ENCODE measurements around the gene STON2. TPM values are rescaled to one million over a fixed set of nuclear protein-coding genes. Genes with fewer than 3 reads are reported as not detected.

Gene STON2
- total and polyA plus RNA-seq, 8 donors, result 8.4 to 46.7 (median 12.3) TPM

DNA sequence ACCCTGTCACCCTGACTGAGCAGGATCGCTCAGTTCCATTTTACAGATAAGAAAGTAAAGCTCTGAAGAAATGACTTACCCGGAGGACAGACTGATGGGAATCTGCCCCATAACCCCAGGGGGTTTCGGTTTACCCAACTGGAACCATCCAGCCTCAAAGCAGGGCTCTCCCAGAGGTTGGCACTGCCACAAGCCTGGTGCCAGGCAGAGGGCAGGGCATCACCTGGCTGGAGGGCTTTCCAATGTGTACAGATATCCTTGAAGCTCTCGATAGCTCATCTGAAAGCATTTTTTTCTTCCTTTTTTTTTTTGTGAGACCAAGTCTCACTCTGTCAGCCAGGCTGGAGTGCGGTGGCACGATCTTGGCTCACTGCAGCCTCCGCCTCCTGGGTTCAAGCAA, 33.2 kb downstream of the STON2 start:
- ATAC-seq, result no peak
- no peaks in the 10 kb centered on the region for H3K36me3 ChIP-seq

GRCh38 chr14:81366214-81366613, 33.9 kb downstream of the STON2 start:
- no peak for TF ChIP-seq CTCF (IDR thresholded peaks at IDR 0.05)
- Histone ChIP-seq H3K36me3 (no peaks in the 10 kb centered on the region), H3K4me3 (no peak overlapping the region), H3K9me3 (no peaks in the 10 kb centered on the region), H3K27me3 (no peaks in the 10 kb centered on the region), H3K27ac (no peak overlapping the region), H3K4me1 (no peaks in the 10 kb centered on the region)
- ATAC-seq (no peak), DNase-seq (no peak)
- intact Hi-C loops (cut with DNase I), result no loop called here

More for the DNA sequence above, 33.2 kb downstream of the STON2 start:
- Histone ChIP-seq H3K4me3 (no peak overlapping the region), H3K27ac (no peak overlapping the region), H3K4me1 (no peaks in the 10 kb centered on the region), H3K27me3 (no peaks in the 10 kb centered on the region), H3K9me3 (no peaks in the 10 kb centered on the region)
- DNase-seq, result no peak
- no peak for TF ChIP-seq CTCF (IDR thresholded peaks at IDR 0.05)
- intact Hi-C loops (cut with DNase I), result no loop called here

DNA sequence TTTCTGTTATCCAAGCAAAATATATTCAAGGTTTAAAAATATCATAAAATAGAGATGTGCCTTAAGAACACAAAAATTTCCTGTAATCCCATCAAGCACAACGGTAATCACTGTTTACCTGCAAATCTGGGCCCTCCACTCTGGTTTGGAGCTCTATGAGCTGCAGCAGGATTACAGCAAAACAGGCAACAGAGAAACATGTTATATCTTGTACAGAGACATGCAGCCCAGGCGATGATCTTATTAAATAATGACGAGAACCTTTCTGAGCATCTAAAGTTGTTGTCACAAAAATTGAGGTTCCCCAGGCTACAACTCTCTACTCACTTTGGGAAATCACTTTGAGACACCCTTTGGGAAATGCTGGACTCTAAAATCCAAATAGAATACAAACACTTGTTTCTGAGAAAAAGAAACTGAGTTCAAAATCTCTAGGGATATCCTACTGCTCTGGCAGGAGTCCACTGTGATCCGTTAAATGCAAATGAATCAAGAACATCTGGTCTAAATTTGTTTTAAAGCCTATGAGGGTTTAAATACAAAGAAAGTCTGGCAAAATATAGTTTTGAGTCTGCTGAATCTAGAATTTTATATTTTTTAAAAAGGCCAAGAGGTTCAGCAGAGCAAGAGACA, 36.3 kb downstream of the STON2 start:
- no peaks in the 10 kb centered on the region for H3K36me3 ChIP-seq
- H3K27me3 ChIP-seq, result no peaks in the 10 kb centered on the region
- no peaks in the 10 kb centered on the region for H3K4me1 ChIP-seq
- TF ChIP-seq CTCF (IDR thresholded peaks at IDR 0.05), result no peak
- peak overlapping the region in 1 of 2 donors; percentile 14 for H3K27ac ChIP-seq
- no peak for ATAC-seq
- intact Hi-C loops (cut with DNase I), result no loop called here
- no peaks in the 10 kb centered on the region for H3K9me3 ChIP-seq
- DNase-seq, result peak in 1 of 4 donors; percentile 5
- no peak overlapping the region for H3K4me3 ChIP-seq

DNA sequence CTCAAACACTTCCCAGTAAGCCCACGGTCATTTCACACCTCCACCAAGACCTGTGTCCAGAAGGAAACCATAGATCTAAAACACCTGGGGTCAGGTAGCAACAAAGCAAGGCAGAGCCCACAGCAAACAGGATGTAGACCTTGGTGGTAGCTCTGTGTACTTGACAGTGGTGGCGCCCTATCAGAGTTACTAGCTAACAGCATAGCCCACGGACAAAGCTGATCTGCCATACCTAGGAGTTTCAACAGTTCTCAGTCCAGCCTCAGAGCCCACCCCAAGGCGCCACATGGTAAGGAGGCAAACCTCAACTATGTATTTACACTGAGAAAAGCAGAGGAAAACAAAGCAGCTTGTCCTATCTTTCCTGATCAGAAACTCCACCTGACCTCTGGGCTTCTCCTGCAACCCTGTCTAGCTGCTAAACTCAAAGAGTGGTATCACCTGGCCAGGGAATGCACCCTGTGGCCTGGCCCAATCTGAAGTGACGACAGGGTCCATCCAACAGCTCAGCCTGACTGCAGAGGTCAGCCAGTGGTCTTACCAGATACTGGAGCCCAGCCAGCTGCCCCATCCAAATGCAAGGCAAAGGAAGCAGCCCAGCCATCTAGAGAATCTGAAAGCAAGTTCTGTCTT, 46.3 kb downstream of the STON2 start:
- intact Hi-C loops (cut with DNase I), result no loop called here
- no peak overlapping the region for H3K4me3 ChIP-seq
- H3K4me1 ChIP-seq, result no peaks in the 10 kb centered on the region
- H3K36me3 ChIP-seq, result no peaks in the 10 kb centered on the region
- peaks cover 0 to 14% of the 10 kb centered on the region in 2 donors for H3K9me3 ChIP-seq
- DNase-seq (no peak), ATAC-seq (no peak)
- no peak overlapping the region for H3K27ac ChIP-seq
- no peak for TF ChIP-seq CTCF (IDR thresholded peaks at IDR 0.05)
- H3K27me3 ChIP-seq, result no peaks in the 10 kb centered on the region

DNA sequence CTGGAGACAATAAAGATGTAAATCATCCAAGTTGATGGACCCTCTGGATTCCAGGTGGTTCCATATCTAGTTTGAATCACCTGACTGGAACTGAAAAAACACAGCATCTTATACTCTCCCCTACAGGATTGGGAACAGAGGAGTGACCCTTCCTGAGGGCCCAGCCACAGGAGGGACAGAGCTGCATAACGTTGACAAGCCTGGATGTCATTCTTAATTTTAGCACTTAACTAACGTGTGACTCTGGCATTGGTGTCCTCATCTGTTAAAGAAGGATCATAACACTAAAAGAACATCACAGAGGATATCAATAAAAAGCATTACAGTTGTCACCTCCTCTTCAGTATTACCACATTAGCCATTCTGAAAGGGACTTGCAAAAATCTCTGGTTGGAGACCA, 47.7 kb downstream of the STON2 start:
- TF ChIP-seq CTCF (IDR thresholded peaks at IDR 0.05), result no peak
- intact Hi-C loops (cut with DNase I), result no loop called here
- ATAC-seq (no peak), DNase-seq (no peak)
- no peaks in the 10 kb centered on the region for H3K36me3 ChIP-seq
- no peaks in the 10 kb centered on the region for H3K4me1 ChIP-seq
- H3K27me3 ChIP-seq, result no peaks in the 10 kb centered on the region
- no peak overlapping the region for H3K4me3 ChIP-seq
- H3K9me3 ChIP-seq, result peaks cover 0 to 14% of the 10 kb centered on the region in 2 donors
- no peak overlapping the region for H3K27ac ChIP-seq
